Neural progenitor cell (in vitro differentiated cells): ENCODE data around the gene TSPYL1.

Experiments
- CTCF ChIP-seq: fragments of 200-600 bp; sonication (generic); IDR thresholded peaks from 2 replicates; pipeline ENCODE4 v1.5.1; 2017; ENCODE audit warnings: antibody characterized with exemption, mild to moderate bottlenecking
- EZH2 ChIP-seq: fragments of 200-600 bp; sonication (generic); IDR thresholded peaks from 2 replicates; pipeline ENCODE4 v1.6.1; 2017; ENCODE audit warnings: antibody characterized with exemption, mild to moderate bottlenecking, moderate library complexity

- peak; percentile 86 for TF ChIP-seq CTCF
- TF ChIP-seq EZH2, result no peak
Measured at GRCh38 chr6:116287689-116288282, 8.1 kb upstream of the TSPYL1 start.
